ENCODE results near the gene FAM120B.

Gene FAM120B

DNA sequence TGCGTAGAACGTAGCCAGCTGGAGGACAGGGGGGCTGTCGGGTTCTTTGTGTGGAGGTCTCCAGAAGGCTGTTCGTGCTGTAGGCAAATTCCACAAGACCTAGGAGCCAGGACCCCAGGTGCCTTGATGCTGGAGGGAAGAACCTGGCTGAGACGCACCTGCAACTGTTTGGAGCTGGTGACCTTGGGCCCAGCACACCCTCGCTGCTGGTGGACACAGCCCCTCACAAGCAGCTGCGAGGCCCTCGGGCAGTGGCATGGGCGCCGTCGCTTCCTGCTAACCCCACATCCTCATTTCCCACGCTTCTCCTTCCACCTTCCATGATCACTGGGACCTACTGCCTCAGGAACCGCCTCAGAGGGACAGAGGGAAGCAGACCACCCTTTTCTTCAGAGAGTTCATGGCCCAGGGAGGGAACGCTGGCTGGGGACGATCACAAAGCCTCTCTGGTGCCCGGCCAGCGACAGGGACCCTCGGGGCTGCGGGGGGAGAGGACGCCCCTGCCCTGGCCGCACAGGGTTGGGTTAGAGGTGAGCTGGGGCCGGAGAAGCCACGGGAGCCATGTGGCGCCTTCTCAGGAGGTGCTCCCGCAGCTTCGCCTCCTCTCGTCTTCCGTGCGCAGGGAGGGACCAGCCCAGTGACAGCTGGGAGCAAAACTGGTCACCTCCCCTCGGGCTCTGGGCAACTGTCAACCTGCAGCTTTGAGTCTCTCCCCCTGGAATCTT lies 34.1 kb upstream of the FAM120B start:
- DNase-seq (ENCODE audit: low read depth, low spot score), result no peak

DNA sequence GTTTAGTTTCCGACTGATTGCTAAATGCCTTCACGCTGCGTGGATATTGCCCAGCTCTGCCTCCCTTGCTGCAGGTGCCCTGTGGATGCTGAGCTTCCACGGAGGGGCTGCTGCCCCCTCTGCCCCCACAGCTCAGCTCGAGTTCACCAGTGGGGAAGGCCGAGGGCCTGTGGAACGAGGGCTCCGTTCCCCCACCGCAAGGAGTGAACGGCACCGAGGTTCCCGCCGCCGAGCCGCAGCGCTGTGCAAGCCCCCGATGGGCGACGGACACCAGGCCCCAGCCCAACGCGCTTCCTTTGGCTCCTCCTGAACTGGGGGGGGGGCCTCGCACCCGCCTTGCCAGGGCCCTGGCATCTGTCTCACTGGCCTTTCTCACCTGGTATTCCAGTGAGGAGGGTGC lies 33.4 kb upstream of the FAM120B start:
- no peak for DNase-seq (ENCODE audit: low read depth, low spot score)

GRCh38 chr6:170273681-170274080 lies 32.9 kb upstream of the FAM120B start:
- no peak for DNase-seq (ENCODE audit: low read depth, low spot score)

- DNase-seq (ENCODE audit: low read depth, low spot score), result no peak
Observed at GRCh38 chr6:170274713-170275560, 31.6 kb upstream of the FAM120B start.

GRCh38 chr6:170276369-170277057 lies 30.0 kb upstream of the FAM120B start:
- DNase-seq (ENCODE audit: low read depth, low spot score), result no peak

- no peak for DNase-seq (ENCODE audit: low read depth, low spot score)
Observed at GRCh38 chr6:170277893-170278742, 28.4 kb upstream of the FAM120B start.

DNA sequence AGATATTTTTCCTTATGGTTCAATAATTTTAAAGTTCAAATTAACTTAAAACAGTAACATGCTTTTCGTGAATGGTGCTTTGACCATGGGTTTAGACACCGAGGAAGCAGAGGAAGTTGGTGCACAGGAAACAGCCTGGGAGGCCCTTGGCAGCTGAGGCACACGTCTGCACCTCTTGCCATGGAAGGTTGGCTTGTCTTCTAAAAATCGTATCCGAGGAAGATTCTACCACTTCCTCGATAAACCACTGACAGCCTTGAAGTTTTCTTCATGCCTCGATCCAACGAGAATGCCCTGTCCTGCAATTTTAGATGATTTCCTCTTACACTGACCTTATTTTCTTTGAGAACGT lies 27.8 kb upstream of the FAM120B start:
- no peak for DNase-seq (ENCODE audit: low read depth, low spot score)

GRCh38 chr6:170279426-170279825 lies 27.1 kb upstream of the FAM120B start:
- no peak for DNase-seq (ENCODE audit: low read depth, low spot score)

- no peak for DNase-seq (ENCODE audit: low read depth, low spot score)
Observed at GRCh38 chr6:170279977-170280688, 26.4 kb upstream of the FAM120B start.

- no peak for DNase-seq (ENCODE audit: low read depth, low spot score)
Observed at GRCh38 chr6:170280689-170281045, 25.9 kb upstream of the FAM120B start.

DNA sequence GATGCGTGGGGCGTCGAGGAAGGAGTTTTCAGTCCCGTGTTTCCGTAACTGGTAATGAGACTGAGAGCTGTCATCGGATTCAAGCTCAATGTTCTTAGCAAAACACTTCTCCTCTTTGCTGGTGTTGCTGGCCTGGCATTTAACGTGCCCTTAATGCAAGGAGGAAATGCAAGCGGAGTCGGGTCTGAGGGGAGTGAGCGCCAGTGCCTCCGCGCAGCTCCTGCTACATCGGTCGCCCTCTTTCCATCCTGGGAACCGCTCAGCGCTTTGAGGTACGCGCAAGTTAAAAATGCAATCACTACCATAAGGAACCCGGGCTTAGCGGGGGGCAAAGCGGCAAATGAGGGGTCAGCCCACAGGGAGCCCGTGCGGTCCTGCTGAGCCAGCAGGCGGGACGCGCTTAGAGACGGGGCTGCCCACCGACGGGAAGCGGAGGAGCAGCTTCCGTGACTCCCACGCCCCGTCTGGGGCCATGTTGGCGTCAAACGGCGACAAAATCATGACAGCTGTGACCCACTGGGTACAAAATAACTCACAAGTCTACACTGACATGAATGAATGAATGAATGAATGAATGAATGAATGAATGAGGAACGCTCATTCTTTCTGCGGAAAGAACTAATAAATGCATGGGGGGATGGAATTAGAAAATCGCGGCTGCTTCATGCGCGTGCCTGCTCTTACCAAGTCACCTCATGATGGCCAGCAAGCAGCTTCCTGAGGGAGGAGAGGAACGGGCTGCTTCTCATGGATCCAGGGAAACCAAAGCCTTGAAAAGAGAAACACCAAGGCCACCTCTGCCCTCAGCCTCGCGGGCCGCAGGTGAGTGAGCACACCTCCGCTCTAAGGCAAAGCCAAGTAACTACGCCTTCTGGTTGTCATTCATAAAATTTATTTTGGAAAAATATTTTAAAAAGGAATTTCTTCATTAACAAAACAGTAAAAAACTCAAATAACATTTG lies 24.9 kb upstream of the FAM120B start:
- no peak for DNase-seq (ENCODE audit: low read depth, low spot score)

GRCh38 chr6:170282512-170283158 lies 23.9 kb upstream of the FAM120B start:
- DNase-seq (ENCODE audit: low read depth, low spot score), result no peak

DNA sequence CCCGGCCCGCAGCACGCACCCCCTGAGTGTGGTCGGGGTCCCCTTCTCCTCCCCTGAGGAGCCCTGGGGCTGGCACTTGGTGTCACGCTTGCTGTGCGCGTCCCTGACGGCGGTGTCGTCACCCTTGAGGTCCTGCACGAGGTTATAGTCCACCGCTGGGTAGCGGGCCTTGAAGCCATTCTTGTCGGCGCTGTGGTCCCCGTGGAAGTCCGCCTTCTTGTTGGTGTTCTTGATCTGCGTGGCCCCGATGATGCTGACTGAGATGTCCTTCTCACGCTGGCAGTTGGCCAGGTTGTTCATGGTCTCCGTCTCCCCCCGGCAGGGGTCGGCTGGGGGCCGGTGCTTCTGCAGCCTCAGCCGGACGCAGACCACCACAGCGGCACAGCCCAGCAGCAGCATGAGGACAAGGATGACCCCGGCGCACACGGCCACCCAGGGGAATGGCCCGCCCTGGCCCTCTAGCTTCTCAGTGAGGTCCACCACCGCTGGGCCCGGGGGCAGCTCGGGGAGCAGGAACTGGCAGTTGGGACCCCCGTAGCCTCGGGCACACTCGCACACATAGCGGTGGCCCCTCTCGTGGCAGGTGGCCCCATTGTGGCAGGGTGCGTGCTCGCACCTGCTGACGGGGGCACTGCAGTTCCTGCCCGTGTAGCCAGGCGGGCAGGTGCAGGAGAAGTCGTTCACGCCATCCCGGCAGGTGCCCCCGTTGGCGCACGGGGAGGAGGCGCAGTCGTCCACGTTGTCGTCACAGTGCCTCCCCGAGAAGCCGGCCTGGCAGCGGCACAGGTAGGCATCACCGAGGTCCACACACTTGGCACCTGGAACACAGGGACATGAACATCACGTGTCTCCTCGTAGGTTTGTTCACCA lies 23.1 kb upstream of the FAM120B start:
- DNase-seq (ENCODE audit: low read depth, low spot score), result no peak

DNA sequence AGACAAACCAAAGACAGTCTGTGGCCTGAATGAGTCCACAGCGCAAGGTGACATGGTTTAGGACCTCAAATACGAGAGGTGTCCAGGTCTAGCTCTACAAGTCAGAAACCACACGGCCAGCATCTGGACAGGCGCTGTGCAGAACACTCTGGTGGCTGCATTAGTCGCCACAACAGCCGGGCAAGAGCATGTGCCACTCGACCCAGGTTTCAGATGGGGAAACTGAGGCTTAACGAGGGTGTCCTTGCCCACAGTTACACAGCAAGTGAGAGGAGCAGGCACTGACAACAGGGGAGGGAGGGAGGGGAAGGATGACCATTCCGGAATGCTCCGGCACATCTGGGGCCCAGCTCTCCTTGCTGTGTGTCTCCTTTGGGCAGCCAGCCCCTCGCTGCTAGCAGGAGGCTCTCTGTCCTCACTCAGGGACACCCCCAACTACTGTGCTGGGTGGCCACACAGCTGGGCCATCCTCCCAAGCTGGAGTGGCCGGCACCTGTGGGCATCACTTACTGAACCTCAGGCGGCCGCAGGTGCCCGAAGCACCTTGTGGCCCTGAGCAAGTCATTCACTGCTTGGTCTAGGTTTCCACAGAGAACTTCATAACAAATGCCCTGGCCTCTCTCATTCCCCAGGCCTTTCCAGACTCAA lies 22.3 kb upstream of the FAM120B start:
- no peak for DNase-seq (ENCODE audit: low read depth, low spot score)

DNA sequence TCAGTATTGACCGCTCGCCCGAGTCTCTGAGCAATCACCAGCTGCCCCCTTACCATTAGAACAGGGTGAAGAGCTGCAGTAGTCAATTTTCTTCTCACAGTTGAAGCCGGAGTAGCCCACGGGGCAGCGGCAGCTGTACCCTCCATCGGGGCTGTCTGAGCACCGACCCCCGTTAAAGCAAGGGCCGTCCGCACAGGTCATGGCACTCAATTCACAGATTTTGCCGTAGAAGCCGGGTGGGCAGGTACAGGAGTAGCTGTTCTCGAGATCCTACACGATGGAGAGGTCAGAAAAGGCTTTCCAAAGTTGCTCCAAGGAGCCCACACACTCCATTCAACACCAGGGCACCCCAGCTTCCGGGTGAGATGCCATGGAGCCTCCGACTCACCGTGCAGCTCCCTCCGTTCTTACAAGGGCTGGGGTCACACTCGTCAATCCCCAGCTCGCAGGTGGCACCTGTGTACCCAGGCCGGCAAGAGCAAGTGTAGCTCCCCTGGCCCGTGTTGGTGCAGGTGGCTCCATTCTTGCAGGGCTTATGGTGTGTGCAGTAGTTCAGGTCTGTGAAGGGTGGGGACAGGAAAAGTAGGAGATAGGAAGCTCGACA lies 21.6 kb upstream of the FAM120B start:
- no peak for DNase-seq (ENCODE audit: low read depth, low spot score)

DNA sequence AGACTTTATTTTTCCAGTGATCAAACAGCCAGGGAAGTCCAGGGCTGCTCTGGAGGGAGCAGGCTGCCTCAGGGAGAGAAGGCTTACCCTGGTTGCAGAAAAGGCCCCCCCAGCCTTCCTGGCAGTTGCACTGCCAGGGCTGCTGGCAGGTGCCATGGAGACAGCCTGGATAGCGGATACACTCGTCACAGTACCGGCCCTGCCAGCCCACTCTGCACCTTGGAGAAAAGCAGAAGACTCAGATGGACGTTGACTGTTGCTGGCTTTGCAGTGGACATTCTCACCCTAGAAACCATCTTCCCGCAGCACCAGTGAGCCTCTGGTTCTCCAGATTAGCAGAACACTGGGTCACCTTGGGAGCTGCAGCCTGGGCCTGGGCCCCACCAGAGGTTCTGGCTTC lies 21.1 kb upstream of the FAM120B start:
- DNase-seq (ENCODE audit: low read depth, low spot score), result no peak

GRCh38 chr6:170286246-170286933 lies 20.2 kb upstream of the FAM120B start:
- DNase-seq (ENCODE audit: low read depth, low spot score), result no peak

Measured in activated naive CD8-positive, alpha-beta T cell treated with anti-CD3 and anti-CD28 coated beads, Interleukin-2, amount 50 U/mL, for 16 hours (primary cell).